ENCODE results near the gene NEUROG1.

The NEUROG1 gene

DNA sequence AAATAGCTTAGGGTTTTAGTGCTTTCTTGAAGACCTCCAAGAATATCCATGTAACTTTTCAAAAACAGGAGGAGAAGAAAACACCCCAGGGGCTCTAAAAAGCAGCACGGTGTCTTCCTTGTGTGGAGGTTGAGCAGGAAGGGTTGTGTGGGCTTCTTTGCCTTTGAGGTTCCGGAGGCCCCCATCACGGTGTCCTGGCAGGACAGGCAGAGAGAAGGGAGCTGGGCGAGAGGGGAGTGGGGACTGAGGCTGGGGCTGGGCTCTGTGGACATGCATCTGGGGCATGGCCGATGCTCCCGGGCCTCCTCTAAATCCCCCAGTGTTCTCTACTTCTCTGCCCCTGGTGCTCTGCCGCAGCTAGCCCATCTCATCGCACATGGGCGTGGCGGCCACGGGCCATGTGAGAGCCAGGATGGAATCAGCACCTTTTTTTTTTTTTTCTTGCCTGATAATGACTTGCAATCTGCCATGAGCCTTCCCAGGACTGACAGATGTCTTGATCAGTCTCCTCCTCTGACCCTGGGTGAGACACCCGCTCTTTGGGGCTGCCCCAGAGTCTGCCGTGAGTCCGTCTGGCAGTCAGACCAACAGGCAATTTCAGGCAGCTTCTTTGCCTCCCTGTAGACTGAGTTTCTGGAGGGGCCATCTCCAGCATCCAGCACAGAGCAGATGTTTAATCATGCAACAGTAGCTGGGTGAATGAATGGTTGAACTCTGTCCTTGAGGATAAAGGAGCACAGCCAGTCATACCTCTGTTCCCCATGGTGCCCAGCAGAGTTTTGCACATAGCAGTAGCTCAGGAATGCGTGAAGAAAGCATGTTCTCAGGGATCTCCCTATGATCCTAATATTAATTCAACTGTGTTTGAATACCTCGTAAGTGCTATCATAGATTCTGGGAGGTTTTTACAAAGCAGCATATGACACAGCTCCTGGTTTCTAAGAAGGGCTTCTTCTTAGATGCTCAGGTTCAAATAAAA, 30.9 kb upstream of the NEUROG1 start:
- TF ChIP-seq CTCF (IDR thresholded peaks at IDR 0.05; ENCODE audit: unreplicated experiment in 3 of 3): peak in 1 of 3 experiments; percentile 3
- Mint-ChIP-seq H3K27ac (peak overlapping the region; percentile 34 to 81 (median 47)), H3K9me3 (no peaks in the 10 kb centered on the region), H3K4me1 (peaks cover 64% of the 10 kb centered on the region), H3K4me3 (no peak overlapping the region), H3K36me3 (ENCODE audit: low read depth) (no peaks in the 10 kb centered on the region), H3K27me3 (ENCODE audit: low read depth) (peaks cover 41% of the 10 kb centered on the region)

DNA sequence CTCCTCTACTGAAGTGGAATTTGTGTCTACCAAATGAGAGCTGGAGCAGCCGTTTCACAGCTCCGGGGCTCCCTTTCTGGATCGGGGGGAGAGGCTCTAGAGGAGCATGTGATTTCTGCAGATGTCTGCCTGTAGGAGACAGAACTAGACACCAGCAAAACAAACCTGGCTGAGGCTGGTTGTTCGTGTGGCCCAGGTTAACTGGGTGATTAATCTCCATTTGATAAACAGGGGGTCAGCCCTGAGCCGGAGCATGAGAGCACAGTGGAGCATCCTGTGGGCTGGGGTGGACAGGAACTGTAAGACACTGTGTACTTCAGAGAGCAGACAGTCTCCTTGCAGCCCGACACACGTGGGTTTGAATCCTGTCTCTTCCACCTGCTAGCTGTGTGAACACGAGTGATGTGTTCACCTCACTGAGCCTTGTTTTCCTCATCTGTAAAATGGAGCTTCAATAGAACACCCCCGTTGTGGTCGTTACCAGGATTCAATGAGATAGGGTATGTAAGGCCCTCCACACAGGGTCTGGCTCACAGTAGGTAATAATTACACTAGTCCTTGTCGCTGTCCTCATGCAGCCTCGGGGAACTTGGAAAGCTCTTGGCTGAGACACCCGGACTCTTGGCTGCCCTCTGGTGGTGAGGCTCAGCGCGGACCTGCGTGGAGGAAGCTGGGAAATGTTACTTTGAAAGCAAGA, 30.1 kb upstream of the NEUROG1 start:
- peak overlapping the region in 1 of 3 experiments; percentile 23 for H3K27ac Mint-ChIP-seq
- no peaks in the 10 kb centered on the region for H3K9me3 Mint-ChIP-seq
- peaks cover 61% of the 10 kb centered on the region for H3K4me1 Mint-ChIP-seq

GRCh38 chr5:135565266-135565665, 29.5 kb upstream of the NEUROG1 start:
- H3K27me3 Mint-ChIP-seq (ENCODE audit: low read depth): peaks cover 39% of the 10 kb centered on the region
- peaks cover 58% of the 10 kb centered on the region for H3K4me1 Mint-ChIP-seq
- no peaks in the 10 kb centered on the region for H3K9me3 Mint-ChIP-seq
- no peak for TF ChIP-seq CTCF (IDR thresholded peaks at IDR 0.05; ENCODE audit: unreplicated experiment in 3 of 3)
- no peak overlapping the region for H3K27ac Mint-ChIP-seq
- H3K4me3 Mint-ChIP-seq: no peak overlapping the region
- H3K36me3 Mint-ChIP-seq (ENCODE audit: low read depth): no peaks in the 10 kb centered on the region

More for the DNA sequence above, 30.1 kb upstream of the NEUROG1 start:
- peak; percentile 50 to 65 (median 51) for TF ChIP-seq CTCF (IDR thresholded peaks at IDR 0.05; ENCODE audit: unreplicated experiment in 3 of 3)
- no peak overlapping the region for H3K4me3 Mint-ChIP-seq
- H3K36me3 Mint-ChIP-seq (ENCODE audit: low read depth): no peaks in the 10 kb centered on the region
- peaks cover 40% of the 10 kb centered on the region for H3K27me3 Mint-ChIP-seq (ENCODE audit: low read depth)

DNA sequence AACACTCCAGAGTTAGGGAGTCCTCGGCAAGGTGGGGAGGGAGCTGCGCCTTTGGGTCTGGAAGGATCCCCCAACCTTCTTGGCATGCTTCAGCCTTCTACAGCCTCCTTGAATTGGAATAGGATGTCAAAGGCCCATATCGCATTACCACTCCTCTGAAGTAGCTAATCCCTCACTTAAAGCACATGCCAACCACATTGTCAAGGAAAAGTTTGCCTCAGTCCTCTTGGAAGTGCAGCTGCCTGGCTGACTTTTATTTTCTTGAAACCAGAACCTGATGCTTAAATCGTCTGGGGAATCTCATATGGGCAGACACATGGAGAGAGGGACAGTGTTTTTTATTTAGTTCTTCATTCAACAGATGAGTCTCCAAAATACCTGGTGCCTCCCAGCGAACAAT, 28.6 kb upstream of the NEUROG1 start:
- peaks cover 43% of the 10 kb centered on the region for H3K27me3 Mint-ChIP-seq (ENCODE audit: low read depth)
- no peak overlapping the region for H3K4me3 Mint-ChIP-seq
- no peaks in the 10 kb centered on the region for H3K36me3 Mint-ChIP-seq (ENCODE audit: low read depth)
- no peak overlapping the region for H3K27ac Mint-ChIP-seq
- no peak for TF ChIP-seq CTCF (IDR thresholded peaks at IDR 0.05; ENCODE audit: unreplicated experiment in 3 of 3)
- peaks cover 54% of the 10 kb centered on the region for H3K4me1 Mint-ChIP-seq
- no peaks in the 10 kb centered on the region for H3K9me3 Mint-ChIP-seq

- no peak overlapping the region for H3K27ac Mint-ChIP-seq
- no peaks in the 10 kb centered on the region for H3K9me3 Mint-ChIP-seq
- H3K4me3 Mint-ChIP-seq: no peak overlapping the region
- no peak for TF ChIP-seq CTCF (IDR thresholded peaks at IDR 0.05; ENCODE audit: unreplicated experiment in 3 of 3)
- H3K4me1 Mint-ChIP-seq: peaks cover 27% of the 10 kb centered on the region
- peaks cover 59% of the 10 kb centered on the region for H3K27me3 Mint-ChIP-seq (ENCODE audit: low read depth)
- H3K36me3 Mint-ChIP-seq (ENCODE audit: low read depth): no peaks in the 10 kb centered on the region
Observed at GRCh38 chr5:135561266-135561665, 25.5 kb upstream of the NEUROG1 start.

Measured in nephron (organoid).